Pancreas (tissue), 10 donors: Measurements from ENCODE around the gene TGFBR1. TPM values are rescaled to one million over a fixed set of nuclear protein-coding genes. Genes with fewer than 3 reads are reported as not detected.

Source experiments
- ATAC-seq, 4 donors: fragments of 200-7000 bp; cut with Tn5 transposase; one replicate each; pipeline versions ENCODE4 v1.8.0 to v1.9.1; 2020; ENCODE audit warnings: mild to moderate bottlenecking in 4 of 4, moderate library complexity in 4 of 4
- DNase-seq, 6 donors: peaks; one replicate each; pipeline ENCODE4 v3.0.0-alpha.2; 2020
- FAIRE-seq: peaks from 2 replicates; lab custom pipeline; 2012; peaks lifted over from hg19 to GRCh38; lab: Jason Lieb, UNC
- H3K27ac ChIP-seq, 4 donors: fragments of 200-600 bp; sonication (generic); 1 replicate in 3 of 4; 2 replicates in 1 of 4; pipeline versions ENCODE4 v1.5.0 to v1.8.0; 2020
- H3K27me3 ChIP-seq, 4 donors: fragments of 200-600 bp; one replicate each; pipeline ENCODE4 v1.8.0; 2021
- H3K36me3 ChIP-seq, 3 donors: fragments of 200-600 bp; sonication (generic) in 1 of 3; one replicate each; pipeline versions ENCODE4 v1.5.0 to v1.8.0; 2020 to 2021
- H3K4me1 ChIP-seq, 3 donors: fragments of 200-600 bp; one replicate each; pipeline ENCODE4 v1.8.0; 2021
- H3K4me3 ChIP-seq, 4 donors: fragments of 200-600 bp; sonication (generic) in 2 of 4; one replicate each; pipeline versions ENCODE4 v1.5.0 to v1.8.0; 2020 to 2021
- H3K9me3 ChIP-seq, 4 donors: fragments of 200-600 bp; one replicate each; pipeline ENCODE4 v1.8.0; 2021
- WGBS, 2 donors: extraction: QIAGEN DNeasy Blood & Tissue Kit; methylation state at CpG; one replicate each; pipeline ENCODE4 v1.1.7; 2013; 5-methylcytosine and 5-hydroxymethylcytosine counted together
- intact Hi-C, 3 donors: fragments of 100-400 bp; cut with DNase I; formaldehyde crosslinking; loops; one replicate each; pipeline versions ENCODE4 v1.11.1 to v1.14.2; 2022
- polyA plus RNA-seq, 2 donors: library from polyadenylated mRNA; stranded (reverse); fragments of 200-250 nt; gene quantifications; one replicate each; pipeline ENCODE4 v1.2.3, GENCODE V29; 2013
- total RNA-seq, 6 donors: library from RNA; stranded (reverse); fragmentation: NEBNext Ultra II Directional in 4 of 6; extraction: Animal tissue kit (Norgen Biotek cat#: 25700) in 4 of 6; gene quantifications; one replicate each; pipeline versions ENCODE4 v1.2.1 to v1.2.4, GENCODE V29; 2021 to 2023
- TF ChIP-seq, protein P1 (sequence below), 4 donors: fragments of 200-600 bp; sonication (generic) in 3 of 4; IDR thresholded peaks; one replicate each; pipeline versions ENCODE4 v1.5.0 to v1.8.0; 2021; ENCODE audit warnings: antibody characterized with exemption in 4 of 4
- donor health status: healthy with polysubstance abuse.
- donor health status: DM: no; HTN: no; CAD: no; lungs with moderate emphysema.
- donor health status: DM: no; HTN: no; CAD: no.
- donor health status: control.
- donor health status: control.
- donor health status: Bipolar disorder and iron deficiency.
- donor health status: DM: yes; HTN: yes; CAD: no.
- donor health status: DM: no; HTN: no; CAD: no.
- donor health status: DM: no; HTN: no; CAD: no.
- donor health status: DM: yes; HTN: yes; CAD: no.

TGFBR1 gene
- total and polyA plus RNA-seq, 8 donors = 3.5 to 43.6 (median 12.2) TPM

DNA sequence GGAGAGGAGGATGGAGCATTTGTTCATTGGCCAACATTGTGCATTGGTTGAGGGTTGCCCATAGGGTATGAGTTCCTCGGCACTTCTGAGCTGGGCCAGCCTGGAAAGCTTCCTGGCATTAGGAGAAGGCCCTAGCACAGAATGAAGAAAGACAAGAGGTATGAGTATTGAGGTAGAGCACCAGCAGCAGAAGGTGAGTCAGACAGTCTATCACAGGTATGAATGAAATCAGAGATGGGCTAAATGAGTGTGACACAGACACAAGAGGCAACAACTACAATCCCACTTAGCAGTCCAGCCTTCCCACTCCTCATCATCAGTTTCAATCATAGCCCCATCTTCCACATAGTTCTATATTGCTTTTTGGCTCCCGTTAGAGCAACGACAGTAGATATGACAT, 25.4 kb upstream of the TGFBR1 start:
- no peaks in the 10 kb centered on the region for H3K36me3 ChIP-seq
- no peaks in the 10 kb centered on the region for H3K4me1 ChIP-seq
- H3K27ac ChIP-seq = no peak overlapping the region
- H3K27me3 ChIP-seq = no peaks in the 10 kb centered on the region
- WGBS, 2 donors = 78 to 89% methylated on average over 3 of the region's 3 CpGs
- intact Hi-C loops = no loop called here
- DNase-seq (no peak), ATAC-seq (no peak), FAIRE-seq (no peak)
- no peak overlapping the region for H3K4me3 ChIP-seq
- H3K9me3 ChIP-seq = no peaks in the 10 kb centered on the region
- TF ChIP-seq, protein P1, sequence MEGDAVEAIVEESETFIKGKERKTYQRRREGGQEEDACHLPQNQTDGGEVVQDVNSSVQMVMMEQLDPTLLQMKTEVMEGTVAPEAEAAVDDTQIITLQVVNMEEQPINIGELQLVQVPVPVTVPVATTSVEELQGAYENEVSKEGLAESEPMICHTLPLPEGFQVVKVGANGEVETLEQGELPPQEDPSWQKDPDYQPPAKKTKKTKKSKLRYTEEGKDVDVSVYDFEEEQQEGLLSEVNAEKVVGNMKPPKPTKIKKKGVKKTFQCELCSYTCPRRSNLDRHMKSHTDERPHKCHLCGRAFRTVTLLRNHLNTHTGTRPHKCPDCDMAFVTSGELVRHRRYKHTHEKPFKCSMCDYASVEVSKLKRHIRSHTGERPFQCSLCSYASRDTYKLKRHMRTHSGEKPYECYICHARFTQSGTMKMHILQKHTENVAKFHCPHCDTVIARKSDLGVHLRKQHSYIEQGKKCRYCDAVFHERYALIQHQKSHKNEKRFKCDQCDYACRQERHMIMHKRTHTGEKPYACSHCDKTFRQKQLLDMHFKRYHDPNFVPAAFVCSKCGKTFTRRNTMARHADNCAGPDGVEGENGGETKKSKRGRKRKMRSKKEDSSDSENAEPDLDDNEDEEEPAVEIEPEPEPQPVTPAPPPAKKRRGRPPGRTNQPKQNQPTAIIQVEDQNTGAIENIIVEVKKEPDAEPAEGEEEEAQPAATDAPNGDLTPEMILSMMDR (IDR thresholded peaks at IDR 0.05) = no peak

DNA sequence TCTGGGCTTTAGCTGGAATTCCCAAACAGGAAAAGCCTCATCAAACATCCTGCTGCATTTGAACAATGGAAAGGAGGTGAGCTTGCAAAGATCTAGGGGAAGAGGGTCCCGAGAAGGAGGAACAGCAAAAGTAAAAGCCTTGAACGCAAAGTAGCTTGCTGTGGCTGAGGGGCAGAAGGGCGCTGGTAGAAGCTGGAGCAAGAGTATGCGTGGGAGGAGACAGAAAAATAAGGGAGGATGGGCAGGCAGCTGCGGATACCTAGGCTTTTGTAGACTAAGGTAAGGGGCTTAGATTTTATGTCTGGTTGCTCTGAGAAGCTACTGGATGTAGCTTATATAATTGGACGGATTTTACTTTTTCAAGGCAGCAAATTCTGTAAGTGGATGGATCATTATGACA, 21.9 kb upstream of the TGFBR1 start:
- Histone ChIP-seq H3K27ac (no peak overlapping the region), H3K4me1 (no peaks in the 10 kb centered on the region), H3K27me3 (no peaks in the 10 kb centered on the region), H3K36me3 (no peaks in the 10 kb centered on the region), H3K4me3 (no peak overlapping the region), H3K9me3 (no peaks in the 10 kb centered on the region)
- FAIRE-seq = no peak
- TF ChIP-seq, protein P1 (IDR thresholded peaks at IDR 0.05) = no peak
- 58 to 61% methylated on average over 6 of the region's 6 CpGs for WGBS, 2 donors
- ATAC-seq = no peak
- intact Hi-C loops = no loop called here
- no peak for DNase-seq

DNA sequence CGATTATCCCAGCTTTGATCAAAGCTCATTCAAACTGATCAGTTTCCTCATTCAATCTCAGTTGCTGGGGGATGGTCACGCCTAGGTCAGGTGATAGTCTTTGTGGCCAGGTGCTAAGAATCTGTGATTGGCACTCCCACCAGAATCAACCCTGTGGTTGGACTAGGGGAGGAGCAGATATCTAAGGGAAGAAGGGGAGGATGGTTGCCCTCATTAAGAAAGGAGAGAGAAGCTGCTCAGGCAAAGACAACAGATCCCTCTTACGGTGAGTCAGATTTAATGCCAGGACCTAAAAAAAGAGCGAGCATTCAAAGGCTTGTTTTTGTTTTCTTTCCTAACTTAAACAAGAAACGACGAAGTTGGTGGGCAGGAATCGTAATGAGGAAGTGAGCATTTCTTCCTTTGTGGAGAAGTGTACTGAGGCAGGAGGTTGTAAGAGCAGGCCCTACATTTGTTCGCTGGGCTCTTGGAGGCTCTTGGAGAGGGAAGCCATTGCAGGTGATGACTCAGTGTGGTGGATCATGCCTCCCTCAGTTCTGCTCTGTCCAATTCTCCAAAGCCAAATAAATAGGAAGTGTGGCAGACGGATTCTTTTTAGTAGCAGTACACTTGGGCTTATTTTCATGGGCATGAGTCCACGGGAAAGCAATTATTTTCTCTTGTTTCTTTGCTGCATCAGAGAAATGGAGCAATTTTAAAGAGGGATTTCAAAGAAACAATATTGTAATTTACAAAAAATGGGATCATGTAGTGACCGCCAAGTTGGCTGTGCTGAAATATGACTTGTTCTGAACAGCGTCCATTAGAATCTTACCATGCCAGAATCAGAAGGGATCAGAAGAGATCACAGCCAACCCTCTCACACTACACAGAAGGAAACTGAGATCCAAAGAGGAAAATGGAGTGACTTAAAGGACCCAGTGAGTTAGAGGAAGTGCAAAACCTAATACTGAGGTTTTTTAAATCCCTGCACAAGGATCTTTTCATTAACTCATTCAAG, 18.7 kb upstream of the TGFBR1 start:
- 78 to 81% methylated on average over 12 of the region's 12 CpGs for WGBS, 2 donors
- FAIRE-seq (no peak), DNase-seq (no peak), ATAC-seq (peak in 2 of 4 donors; percentile 77 to 78)
- Histone ChIP-seq H3K27me3 (no peaks in the 10 kb centered on the region), H3K36me3 (no peaks in the 10 kb centered on the region), H3K4me3 (no peak overlapping the region), H3K27ac (peak overlapping the region in 1 of 4 donors; percentile 11), H3K4me1 (no peaks in the 10 kb centered on the region), H3K9me3 (no peaks in the 10 kb centered on the region)
- intact Hi-C loops = no loop called here
- TF ChIP-seq, protein P1 (IDR thresholded peaks at IDR 0.05) = no peak

DNA sequence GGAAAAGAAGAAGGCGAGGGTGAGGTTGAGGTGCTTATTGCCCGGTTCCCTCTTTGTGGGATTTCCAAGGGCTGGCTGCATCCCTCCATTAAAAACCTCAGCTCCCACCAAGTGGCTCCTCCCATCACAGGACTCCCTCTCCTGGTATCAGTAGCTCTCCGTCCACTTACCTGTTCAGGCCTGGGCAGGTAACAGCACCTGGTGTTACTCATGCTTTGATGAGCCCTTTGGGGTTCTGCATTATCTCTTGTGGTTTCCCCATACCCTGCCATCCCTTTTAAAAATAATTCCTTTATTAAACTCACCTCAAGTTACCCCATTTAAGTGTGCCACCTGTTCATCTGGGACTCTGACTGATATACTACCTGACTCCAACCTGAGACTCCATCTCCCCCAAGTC, 17.5 kb upstream of the TGFBR1 start:
- no peaks in the 10 kb centered on the region for H3K27me3 ChIP-seq
- no peaks in the 10 kb centered on the region for H3K4me1 ChIP-seq
- no peaks in the 10 kb centered on the region for H3K36me3 ChIP-seq
- no peak overlapping the region for H3K27ac ChIP-seq
- FAIRE-seq = no peak
- no peaks in the 10 kb centered on the region for H3K9me3 ChIP-seq
- no peak for ATAC-seq
- intact Hi-C loops = no loop called here
- H3K4me3 ChIP-seq = no peak overlapping the region
- DNase-seq = no peak
- 92 to 94% methylated on average over 3 of the region's 3 CpGs for WGBS, 2 donors
- TF ChIP-seq, protein P1 (IDR thresholded peaks at IDR 0.05) = no peak
